HG03571 (cell line): ENCODE results near the gene AIFM3.

Experiments used
- ATAC-seq: cut with Tn5 transposase; IDR thresholded peaks from one replicate; pipeline ENCODE4 v1.9.1; 2021; ENCODE audit not compliant: unreplicated experiment

The AIFM3 gene

GRCh38 chr22:21022955-21023614 is 56.0 kb downstream of the AIFM3 start:
- ATAC-seq: no peak

DNA sequence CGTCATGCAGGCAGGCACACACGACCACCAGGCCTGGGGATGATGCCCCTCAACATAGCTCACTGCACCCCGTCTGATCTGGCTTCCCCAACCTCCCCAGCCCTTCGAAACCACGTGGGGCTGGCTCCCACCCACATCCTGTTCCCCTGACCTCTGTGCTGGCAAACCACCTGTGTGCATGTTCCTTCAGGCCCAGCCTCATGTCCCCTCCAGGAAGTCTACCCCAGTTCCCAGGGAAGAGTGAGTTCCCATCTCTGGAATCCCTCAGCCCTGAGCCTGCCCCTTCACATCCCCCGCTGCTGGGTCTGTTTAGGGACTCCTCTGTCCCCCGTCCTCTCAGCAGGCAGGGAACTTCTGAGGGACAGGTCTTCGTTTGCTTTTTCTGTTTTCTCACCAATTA is 58.2 kb downstream of the AIFM3 start:
- no peak for ATAC-seq

- no peak for ATAC-seq
Measured at GRCh38 chr22:21025763-21026755, 59.0 kb downstream of the AIFM3 start.

DNA sequence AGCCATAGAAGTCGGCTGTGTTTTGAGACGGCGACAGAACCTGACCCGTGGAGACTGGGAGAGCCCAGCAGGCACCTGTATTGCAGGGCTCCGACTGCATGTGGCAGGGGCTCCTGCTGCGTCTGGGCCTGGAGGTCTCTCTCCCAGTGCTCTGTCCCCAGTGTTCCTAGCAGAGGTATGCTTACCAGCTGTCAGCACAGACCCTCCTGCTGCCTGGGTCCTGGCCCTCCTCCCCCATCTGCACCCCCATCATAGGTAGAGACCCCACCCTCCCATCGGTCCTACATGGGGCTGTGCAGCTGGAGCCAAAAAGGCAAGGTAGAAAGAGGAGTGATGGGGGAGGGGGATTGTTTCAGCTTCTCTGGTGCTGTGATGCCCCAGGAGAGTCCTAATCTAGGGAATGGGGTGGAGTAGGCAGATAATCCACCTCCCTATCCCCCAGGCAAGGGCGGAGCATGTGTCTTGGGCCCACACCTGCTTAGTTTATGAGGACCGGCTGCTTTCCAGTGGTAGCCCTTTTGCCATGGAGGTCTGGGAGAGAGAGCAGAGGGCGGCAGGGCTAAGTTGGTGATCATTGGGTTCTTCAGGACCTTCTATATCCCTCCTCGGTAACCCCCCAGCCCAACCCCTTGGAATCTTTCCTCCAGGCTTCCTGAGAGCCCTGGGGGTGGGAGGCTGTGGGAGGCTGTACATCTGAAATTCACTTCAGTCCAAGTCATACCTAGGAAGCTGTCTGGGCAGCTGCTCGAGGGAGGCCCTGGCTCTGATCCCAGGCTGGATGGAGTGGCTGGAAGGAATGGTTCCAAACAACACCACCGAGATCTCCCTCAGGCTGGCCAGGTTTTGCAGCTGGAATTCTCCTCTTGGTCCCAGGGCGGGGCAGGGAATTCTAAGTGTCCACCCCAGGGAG is 60.0 kb downstream of the AIFM3 start:
- no peak for ATAC-seq

- no peak for ATAC-seq
Measured at GRCh38 chr22:21028277-21029251, 61.5 kb downstream of the AIFM3 start.

- ATAC-seq: no peak
Measured at GRCh38 chr22:21029486-21030025, 62.5 kb downstream of the AIFM3 start.

DNA sequence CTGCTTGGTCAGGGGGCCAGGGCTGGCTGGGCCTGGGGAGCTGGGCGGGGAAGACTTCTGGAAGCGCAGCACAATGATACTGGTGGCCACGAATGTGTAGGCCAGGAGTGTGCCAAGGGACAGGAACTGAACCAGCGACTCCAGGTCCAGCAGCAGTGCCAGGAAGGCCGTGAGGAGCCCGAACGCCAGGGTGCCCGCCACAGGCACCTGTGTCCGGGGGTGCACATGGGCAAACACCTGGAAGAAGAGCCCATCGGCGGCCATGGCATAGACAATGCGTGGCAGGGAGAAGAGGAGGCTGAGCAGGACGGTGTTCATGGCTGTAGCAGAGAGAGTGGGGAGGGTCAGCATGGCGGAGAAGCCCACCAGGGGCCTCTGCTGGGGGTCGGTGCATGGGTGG is 63.0 kb downstream of the AIFM3 start:
- no peak for ATAC-seq
